Endothelial cell of umbilical vein (primary cell): ENCODE data around the gene RGSL1. TPM values are rescaled to one million over a fixed set of nuclear protein-coding genes. Genes with fewer than 3 reads are reported as not detected.

Experiments
- BruUV-seq: library from RNA; stranded (reverse); fragments of 400-500 nt; replicated peaks from 2 replicates; lab custom pipeline; 2021; lab: Mats Ljungman, UMichigan
- CTCF ChIA-PET: fragments of 300-600, 350-600 bp; sonication (Branson Sonifier 250); formaldehyde crosslinking; loops from one replicate; lab custom pipeline; 2021; ENCODE audit warnings: antibody characterized with exemption, inconsistent platforms; lab: Charles Lee
- POLR2A ChIA-PET: fragments of 300-600, 350-600 bp; sonication (Branson Sonifier 250); formaldehyde crosslinking; loops from one replicate; lab custom pipeline; 2021; ENCODE audit warnings: antibody characterized with exemption, inconsistent platforms; lab: Charles Lee
- DNase-seq: peaks from one replicate; pipeline ENCODE4 v3.0.0-alpha.2; 2011; ENCODE audit warnings: low read depth, low spot score
- FAIRE-seq: peaks from 2 replicates; lab custom pipeline; 2011; peaks lifted over from hg19 to GRCh38; lab: Jason Lieb, UNC
- H2AFZ ChIP-seq: 2 replicates; pipeline ENCODE4 v1.6.0; 2012; ENCODE audit warnings: low read depth, low read length, control low read depth, inconsistent platforms
- H3K27ac ChIP-seq: 2 replicates; pipeline ENCODE4 v1.5.1; 2011; ENCODE audit warnings: low read depth, mild to moderate bottlenecking, control low read depth, low read length, moderate library complexity; ENCODE audit not compliant: insufficient read depth
- H3K27me3 ChIP-seq, 2 experiments: 2 replicates each; pipeline versions ENCODE4 v1.6.0 to v1.6.1; 2011; ENCODE audit warnings: low read length in 2 of 2, mixed read lengths in 1 of 2; ENCODE audit not compliant: control insufficient read depth in 2 of 2, insufficient read depth in 2 of 2
- H3K36me3 ChIP-seq, 2 experiments: 2 replicates in 1 of 2; 3 replicates in 1 of 2; pipeline ENCODE4 v1.5.1; 2011; ENCODE audit warnings: low read length in 2 of 2, mild to moderate bottlenecking in 1 of 2, moderate library complexity in 1 of 2; ENCODE audit not compliant: control insufficient read depth in 2 of 2, insufficient read depth in 2 of 2; ENCODE audit errors: extremely low read depth in 1 of 2
- H3K4me1 ChIP-seq: 3 replicates; pipeline ENCODE4 v1.5.1; 2011; ENCODE audit warnings: mild to moderate bottlenecking, low read length; ENCODE audit not compliant: control insufficient read depth, insufficient read depth; ENCODE audit errors: extremely low read depth
- H3K4me2 ChIP-seq: 2 replicates; pipeline ENCODE4 v1.6.1; 2011; ENCODE audit warnings: low read length, control low read depth, mixed read lengths; ENCODE audit not compliant: insufficient read depth
- H3K4me3 ChIP-seq, 3 experiments: fragments of 200-600 bp in 1 of 3; sonication (generic), shearing (Covaris generic) in 1 of 3; replicated peaks in 1 of 3; 2 replicates each; pipeline ENCODE4 v1.5.1; 2011 to 2016; ENCODE audit warnings: control low read depth in 3 of 3, low read length in 3 of 3, mild to moderate bottlenecking in 2 of 3, inconsistent platforms in 1 of 3, low read depth in 1 of 3, moderate library complexity in 1 of 3; ENCODE audit not compliant: insufficient read depth in 1 of 3
- H3K79me2 ChIP-seq: 2 replicates; pipeline ENCODE4 v1.6.0; 2012; ENCODE audit warnings: low read length, inconsistent platforms; ENCODE audit not compliant: control insufficient read depth, insufficient read depth
- H3K9ac ChIP-seq: replicated peaks from 2 replicates; pipeline ENCODE3; 2011; ENCODE audit warnings: low read length, control low read depth; ENCODE audit not compliant: insufficient read depth; ENCODE audit errors: extremely low read depth
- H3K9me1 ChIP-seq: replicated peaks from 3 replicates; pipeline ENCODE4 v1.6.0; 2011; ENCODE audit warnings: mild to moderate bottlenecking, low read length; ENCODE audit not compliant: control insufficient read depth, insufficient read depth; ENCODE audit errors: extremely low read depth
- H3K9me3 ChIP-seq: replicated peaks from 2 replicates; pipeline ENCODE4 v1.5.1; 2012; ENCODE audit warnings: low read length, inconsistent platforms; ENCODE audit not compliant: control insufficient read depth, insufficient read depth
- H4K20me1 ChIP-seq: replicated peaks from 2 replicates; pipeline ENCODE3; 2011; ENCODE audit warnings: mild to moderate bottlenecking, low read length; ENCODE audit not compliant: control insufficient read depth, insufficient read depth; ENCODE audit errors: extremely low read depth
- CTCF ChIP-seq, 2 donors: IDR thresholded peaks; 1 replicate in 1 of 2; 2 replicates in 1 of 2; pipeline ENCODE4 v1.5.1; 2011; ENCODE audit warnings: low read length in 2 of 2, mild to moderate bottlenecking in 2 of 2, moderate library complexity in 2 of 2, control low read depth in 1 of 2, inconsistent platforms in 1 of 2, low read depth in 1 of 2; ENCODE audit not compliant: insufficient read depth in 1 of 2; ENCODE audit errors: extremely low read depth in 1 of 2
- EZH2 ChIP-seq: IDR thresholded peaks from 2 replicates; pipeline ENCODE4 v1.6.1; 2012; ENCODE audit warnings: borderline replicate concordance, low read depth, mild to moderate bottlenecking, moderate library complexity, low read length, inconsistent platforms; ENCODE audit not compliant: severe bottlenecking
- FOS ChIP-seq: IDR thresholded peaks from 2 replicates; pipeline ENCODE4 v1.6.1; 2011; ENCODE audit warnings: mild to moderate bottlenecking, low read length, moderate library complexity, borderline replicate concordance; ENCODE audit not compliant: insufficient read depth
- GATA2 ChIP-seq: IDR thresholded peaks from 2 replicates; pipeline ENCODE4 v1.7.0; 2011; ENCODE audit warnings: low read depth, mild to moderate bottlenecking, moderate library complexity, mixed read lengths, low read length; ENCODE audit not compliant: insufficient read length, insufficient read depth
- JUN ChIP-seq: IDR thresholded peaks from 2 replicates; pipeline ENCODE4 v1.6.1; 2011; ENCODE audit warnings: borderline replicate concordance, low read depth; ENCODE audit not compliant: insufficient read length, insufficient read depth
- MAX ChIP-seq: IDR thresholded peaks from 2 replicates; pipeline ENCODE4 v1.6.1; 2011; ENCODE audit not compliant: insufficient read depth, insufficient read length
- MYC ChIP-seq: IDR thresholded peaks from one replicate; pipeline ENCODE4 v1.6.1; 2011; ENCODE audit warnings: mild to moderate bottlenecking, low read depth, low read length
- POLR2A ChIP-seq: IDR thresholded peaks from 2 replicates; pipeline ENCODE4 v1.6.1; 2012; ENCODE audit warnings: low read depth, mild to moderate bottlenecking, control low read depth, low read length
- POLR2AphosphoS5 ChIP-seq: IDR thresholded peaks from 2 replicates; pipeline ENCODE4 v1.6.1; 2012; ENCODE audit warnings: low read depth, mild to moderate bottlenecking, control low read depth, low read length, moderate library complexity; ENCODE audit not compliant: insufficient read depth
- dilution Hi-C: fragments of 300-500 bp; cut with MboI; formaldehyde crosslinking; loops from one replicate; pipeline ENCODE4 v1.15.0; 2019; ENCODE audit warnings: low sequenced_read_pairs; ENCODE audit not compliant: extremely low pct_ligation_motif_present
- intact Hi-C: fragments of 100-400 bp; cut with micrococcal nuclease; formaldehyde crosslinking; loops from one replicate; pipeline ENCODE4 v1.10.0; 2022
- polyA plus RNA-seq, 4 experiments: library from polyadenylated mRNA; depleted of rRNA in 3 of 4; stranded (reverse) in 3 of 4; unstranded in 1 of 4; fragments of >200 nt; gene quantifications; 2 replicates each; pipeline versions ENCODE4 v1.2.1 to v1.2.3, GENCODE V29; 2011 to 2012; ENCODE audit warnings: missing spikeins in 1 of 4
- total RNA-seq: library from RNA; stranded (reverse); gene quantifications from 2 replicates; pipeline ENCODE4 v1.2.3, GENCODE V29; 2021

RGSL1 gene
- total and polyA plus RNA-seq, 2 donors (not counting 3 experiments of a cell fraction or from before 2014, with no cell fraction given), result not detected

GRCh38 chr1:182459949-182460348 is 10.0 kb downstream of the RGSL1 start:
- CTCF ChIA-PET, result no interaction called here
- no peak for DNase-seq
- Histone ChIP-seq H3K9me1 (no peaks in the 10 kb centered on the region), H3K4me1 (no peaks in the 10 kb centered on the region), H3K79me2 (no peaks in the 10 kb centered on the region), H3K36me3 (no peaks in the 10 kb centered on the region), H3K4me3 (no peak overlapping the region), H3K27me3 (no peaks in the 10 kb centered on the region), H3K9ac (no peak overlapping the region), H2AFZ (no peak overlapping the region), H3K27ac (no peak overlapping the region), H3K9me3 (no peaks in the 10 kb centered on the region), H3K4me2 (no peak overlapping the region), H4K20me1 (no peaks in the 10 kb centered on the region)
- TF ChIP-seq POLR2A (no peak), EZH2 (no peak), FOS (no peak), MYC (no peak), POLR2AphosphoS5 (no peak), MAX (no peak), JUN (no peak), GATA2 (no peak), CTCF (IDR thresholded peaks at IDR 0.05; ENCODE audit: extremely low read depth in 1 of 2, insufficient read depth in 1 of 2, low read depth in 1 of 2, low read length in 2 of 2) (no peak)
- POLR2A ChIA-PET, result no interaction called here
- no TSS peak for BruUV-seq
- dilution Hi-C loops (no loop called here), intact Hi-C loops (no loop called here)
- no peak for FAIRE-seq
